Measurements from ENCODE around the gene ARMC3. TPM values are rescaled to one million over a fixed set of nuclear protein-coding genes. Genes with fewer than 3 reads are reported as not detected.

The ARMC3 gene
- total RNA-seq, 1 experiment from 2014 or later = not detected

DNA sequence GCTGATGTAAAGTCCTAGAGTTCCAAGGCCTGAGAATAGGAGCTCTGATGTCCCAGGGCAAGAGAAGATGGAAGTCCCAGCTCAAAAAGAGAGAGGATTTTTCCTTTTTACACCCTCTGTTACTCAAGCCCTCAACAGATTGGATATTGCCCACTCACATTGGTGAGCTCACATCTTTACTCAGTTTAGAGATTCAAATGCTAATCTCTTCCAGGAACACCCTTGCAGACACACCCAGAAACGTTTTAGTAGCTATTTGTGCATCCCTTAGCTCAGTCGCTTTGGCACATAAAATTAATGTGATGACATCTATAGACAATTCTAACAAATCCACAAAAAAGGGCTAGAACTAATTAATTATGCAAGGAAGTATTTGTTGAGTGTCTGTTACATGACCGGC is 27.1 kb downstream of the ARMC3 start:
- TF ChIP-seq, protein P1, sequence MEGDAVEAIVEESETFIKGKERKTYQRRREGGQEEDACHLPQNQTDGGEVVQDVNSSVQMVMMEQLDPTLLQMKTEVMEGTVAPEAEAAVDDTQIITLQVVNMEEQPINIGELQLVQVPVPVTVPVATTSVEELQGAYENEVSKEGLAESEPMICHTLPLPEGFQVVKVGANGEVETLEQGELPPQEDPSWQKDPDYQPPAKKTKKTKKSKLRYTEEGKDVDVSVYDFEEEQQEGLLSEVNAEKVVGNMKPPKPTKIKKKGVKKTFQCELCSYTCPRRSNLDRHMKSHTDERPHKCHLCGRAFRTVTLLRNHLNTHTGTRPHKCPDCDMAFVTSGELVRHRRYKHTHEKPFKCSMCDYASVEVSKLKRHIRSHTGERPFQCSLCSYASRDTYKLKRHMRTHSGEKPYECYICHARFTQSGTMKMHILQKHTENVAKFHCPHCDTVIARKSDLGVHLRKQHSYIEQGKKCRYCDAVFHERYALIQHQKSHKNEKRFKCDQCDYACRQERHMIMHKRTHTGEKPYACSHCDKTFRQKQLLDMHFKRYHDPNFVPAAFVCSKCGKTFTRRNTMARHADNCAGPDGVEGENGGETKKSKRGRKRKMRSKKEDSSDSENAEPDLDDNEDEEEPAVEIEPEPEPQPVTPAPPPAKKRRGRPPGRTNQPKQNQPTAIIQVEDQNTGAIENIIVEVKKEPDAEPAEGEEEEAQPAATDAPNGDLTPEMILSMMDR (conservative IDR thresholded peaks at IDR 0.05; ENCODE audit: low read depth, low read length) = no peak
- no peak for TF ChIP-seq EZH2 (IDR thresholded peaks at IDR 0.05; ENCODE audit: borderline replicate concordance, low read depth, low read length, poor library complexity, severe bottlenecking)
- CTCF ChIA-PET = no interaction called here
- Histone ChIP-seq H3K4me3 (ENCODE audit: low read depth, low read length, poor library complexity, severe bottlenecking) (no peak overlapping the region), H3K27ac (ENCODE audit: low read depth, low read length, poor library complexity, severe bottlenecking) (no peak overlapping the region), H3K36me3 (ENCODE audit: insufficient read depth, low read length, poor library complexity, severe bottlenecking) (no peaks in the 10 kb centered on the region), H3K9me3 (ENCODE audit: low read depth, low read length, poor library complexity, severe bottlenecking) (peaks cover 3% of the 10 kb centered on the region), H3K4me1 (ENCODE audit: insufficient read depth, low read length, poor library complexity, severe bottlenecking) (no peaks in the 10 kb centered on the region), H3K27me3 (replicated peaks; ENCODE audit: insufficient read depth, low read depth, low read length, poor library complexity) (no peaks in the 10 kb centered on the region)
- DNase-seq (ENCODE audit: low spot score) = no peak
- intact Hi-C loops (cut with micrococcal nuclease; ENCODE audit: unreplicated experiment) = no loop called here
- BruUV-seq (replicated peaks) = no TSS peak
- POLR2A ChIA-PET (ENCODE audit: low non-redundant PET) = no interaction called here

DNA sequence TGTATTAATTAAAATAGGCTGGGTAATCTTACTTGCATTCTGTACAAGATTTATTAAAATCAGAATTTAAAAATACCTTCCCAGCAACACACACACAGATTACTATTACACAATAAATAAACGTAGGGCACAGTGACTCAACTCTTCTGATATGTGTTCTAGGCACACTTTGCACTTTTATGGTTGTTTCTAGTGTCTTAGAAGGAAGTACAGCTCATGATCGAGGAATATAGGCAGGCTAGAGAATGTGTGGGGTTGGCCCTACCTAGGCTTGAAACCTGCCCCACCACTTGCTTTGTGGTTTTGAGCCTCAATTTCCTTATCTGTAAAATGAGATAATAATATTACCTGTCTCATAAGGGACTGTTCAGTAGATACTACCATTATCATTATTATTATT is 30.5 kb downstream of the ARMC3 start:
- Histone ChIP-seq H3K9me3 (ENCODE audit: low read depth, low read length, poor library complexity, severe bottlenecking) (no peaks in the 10 kb centered on the region), H3K27me3 (replicated peaks; ENCODE audit: insufficient read depth, low read depth, low read length, poor library complexity) (no peaks in the 10 kb centered on the region), H3K27ac (ENCODE audit: low read depth, low read length, poor library complexity, severe bottlenecking) (no peak overlapping the region), H3K36me3 (ENCODE audit: insufficient read depth, low read length, poor library complexity, severe bottlenecking) (no peaks in the 10 kb centered on the region), H3K4me3 (ENCODE audit: low read depth, low read length, poor library complexity, severe bottlenecking) (no peak overlapping the region), H3K4me1 (ENCODE audit: insufficient read depth, low read length, poor library complexity, severe bottlenecking) (no peaks in the 10 kb centered on the region)
- BruUV-seq (replicated peaks) = no TSS peak
- CTCF ChIA-PET = no interaction called here
- no peak for DNase-seq (ENCODE audit: low spot score)
- no peak for TF ChIP-seq EZH2 (IDR thresholded peaks at IDR 0.05; ENCODE audit: borderline replicate concordance, low read depth, low read length, poor library complexity, severe bottlenecking)
- TF ChIP-seq, protein P1 (conservative IDR thresholded peaks at IDR 0.05; ENCODE audit: low read depth, low read length) = no peak
- POLR2A ChIA-PET (ENCODE audit: low non-redundant PET) = no interaction called here
- intact Hi-C loops (cut with micrococcal nuclease; ENCODE audit: unreplicated experiment) = no loop called here

DNA sequence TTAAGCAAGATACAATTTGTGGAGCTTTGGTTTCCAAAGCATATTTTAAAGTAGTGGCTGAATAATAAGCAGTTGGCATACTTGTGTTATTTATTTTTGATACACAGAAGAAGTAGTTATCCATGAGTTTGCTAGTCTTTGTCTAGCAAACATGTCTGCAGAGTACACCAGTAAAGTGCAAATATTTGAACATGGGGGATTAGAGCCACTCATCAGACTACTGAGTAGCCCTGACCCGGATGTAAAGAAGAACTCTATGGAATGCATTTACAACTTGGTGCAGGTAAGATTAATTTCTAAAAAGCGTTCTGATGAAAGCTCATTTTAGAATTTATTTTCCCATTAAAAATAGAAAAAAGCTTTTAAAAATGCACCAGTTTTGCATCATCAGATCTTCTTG is 31.4 kb downstream of the ARMC3 start:
- H3K4me3 ChIP-seq (ENCODE audit: low read depth, low read length, poor library complexity, severe bottlenecking) = no peak overlapping the region
- no peak for DNase-seq (ENCODE audit: low spot score)
- intact Hi-C loops (cut with micrococcal nuclease; ENCODE audit: unreplicated experiment) = no loop called here
- BruUV-seq (replicated peaks) = no TSS peak
- H3K36me3 ChIP-seq (ENCODE audit: insufficient read depth, low read length, poor library complexity, severe bottlenecking) = no peaks in the 10 kb centered on the region
- ChIA-PET CTCF (interaction anchor here (0.5 kb wide), 1 partner anchor 308 kb away, joined by 3 read pairs; no protein-coding TSS in a partner anchor), POLR2A (ENCODE audit: low non-redundant PET) (no interaction called here)
- H3K27ac ChIP-seq (ENCODE audit: low read depth, low read length, poor library complexity, severe bottlenecking) = no peak overlapping the region
- no peaks in the 10 kb centered on the region for H3K4me1 ChIP-seq (ENCODE audit: insufficient read depth, low read length, poor library complexity, severe bottlenecking)
- no peak for TF ChIP-seq EZH2 (IDR thresholded peaks at IDR 0.05; ENCODE audit: borderline replicate concordance, low read depth, low read length, poor library complexity, severe bottlenecking)
- TF ChIP-seq, protein P1 (conservative IDR thresholded peaks at IDR 0.05; ENCODE audit: low read depth, low read length) = no peak
- H3K9me3 ChIP-seq (ENCODE audit: low read depth, low read length, poor library complexity, severe bottlenecking) = no peaks in the 10 kb centered on the region
- no peaks in the 10 kb centered on the region for H3K27me3 ChIP-seq (replicated peaks; ENCODE audit: insufficient read depth, low read depth, low read length, poor library complexity)

Data from A673 (cell line).